GM18870 (cell line): Measurements from ENCODE around the gene TPRN.

Source experiments
- ATAC-seq: cut with Tn5 transposase; IDR thresholded peaks from one replicate; pipeline ENCODE4 v1.9.1; 2021; ENCODE audit warnings: moderate library complexity; ENCODE audit not compliant: unreplicated experiment

Gene TPRN

DNA sequence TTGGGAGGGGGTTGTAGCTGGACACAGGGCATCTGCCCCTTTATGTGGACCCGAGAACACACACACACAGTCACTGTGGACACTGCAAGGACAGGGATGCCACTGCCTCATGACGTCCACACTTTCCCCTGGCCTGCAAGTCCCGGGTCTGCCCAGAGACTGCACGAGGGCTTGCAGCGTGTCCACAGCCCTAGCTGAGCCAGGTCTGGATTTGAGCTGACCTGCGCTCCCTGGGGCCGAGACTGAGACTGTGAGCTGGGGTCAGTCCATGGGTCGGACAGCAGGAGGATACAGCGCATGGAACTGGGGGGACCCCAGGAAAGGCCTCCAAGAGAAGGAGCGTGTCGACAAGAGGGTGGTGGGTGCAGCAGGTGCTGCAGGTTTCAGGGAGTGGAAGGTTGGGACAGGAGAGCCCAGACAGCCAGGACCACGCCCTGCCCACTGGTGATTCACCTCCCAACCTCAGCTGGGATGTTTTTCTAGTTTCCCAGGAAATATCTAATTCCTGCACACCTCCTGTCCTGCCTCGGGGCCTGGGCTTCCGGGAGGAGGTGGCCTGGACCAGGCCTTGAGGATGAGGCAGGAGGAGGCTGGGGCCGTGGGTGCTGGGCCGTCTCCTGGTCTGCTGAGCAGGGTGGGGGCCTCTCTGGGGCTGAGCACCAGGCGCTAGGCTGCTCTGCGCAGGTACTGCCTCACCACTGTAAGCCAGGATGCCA is 26.0 kb upstream of the TPRN start:
- no peak for ATAC-seq

DNA sequence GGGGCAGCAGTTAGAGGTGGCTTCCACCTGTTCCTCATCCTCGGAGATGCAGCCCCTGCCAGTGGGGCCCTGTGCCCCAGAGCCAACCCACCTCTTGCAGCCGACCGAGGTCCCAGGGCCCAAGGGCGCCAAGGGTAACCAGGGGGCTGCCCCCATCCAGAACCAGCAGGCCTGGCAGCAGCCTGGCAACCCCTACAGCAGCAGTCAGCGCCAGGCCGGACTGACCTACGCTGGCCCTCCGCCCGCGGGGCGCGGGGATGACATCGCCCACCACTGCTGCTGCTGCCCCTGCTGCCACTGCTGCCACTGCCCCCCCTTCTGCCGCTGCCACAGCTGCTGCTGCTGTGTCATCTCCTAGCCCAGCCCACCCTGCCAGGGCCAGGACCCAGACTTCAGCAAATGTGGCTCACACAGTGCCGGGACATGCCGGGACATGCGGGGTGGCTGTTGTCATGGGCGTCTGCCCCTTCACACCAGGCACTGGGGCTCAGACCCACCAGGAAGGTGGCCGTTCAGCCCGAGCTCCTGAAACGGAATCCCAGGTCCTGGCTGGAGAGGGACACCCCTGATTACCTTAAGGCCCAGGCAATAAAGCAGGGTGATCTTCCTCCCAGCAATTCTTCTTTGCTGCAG is 25.3 kb upstream of the TPRN start:
- ATAC-seq, result no peak

DNA sequence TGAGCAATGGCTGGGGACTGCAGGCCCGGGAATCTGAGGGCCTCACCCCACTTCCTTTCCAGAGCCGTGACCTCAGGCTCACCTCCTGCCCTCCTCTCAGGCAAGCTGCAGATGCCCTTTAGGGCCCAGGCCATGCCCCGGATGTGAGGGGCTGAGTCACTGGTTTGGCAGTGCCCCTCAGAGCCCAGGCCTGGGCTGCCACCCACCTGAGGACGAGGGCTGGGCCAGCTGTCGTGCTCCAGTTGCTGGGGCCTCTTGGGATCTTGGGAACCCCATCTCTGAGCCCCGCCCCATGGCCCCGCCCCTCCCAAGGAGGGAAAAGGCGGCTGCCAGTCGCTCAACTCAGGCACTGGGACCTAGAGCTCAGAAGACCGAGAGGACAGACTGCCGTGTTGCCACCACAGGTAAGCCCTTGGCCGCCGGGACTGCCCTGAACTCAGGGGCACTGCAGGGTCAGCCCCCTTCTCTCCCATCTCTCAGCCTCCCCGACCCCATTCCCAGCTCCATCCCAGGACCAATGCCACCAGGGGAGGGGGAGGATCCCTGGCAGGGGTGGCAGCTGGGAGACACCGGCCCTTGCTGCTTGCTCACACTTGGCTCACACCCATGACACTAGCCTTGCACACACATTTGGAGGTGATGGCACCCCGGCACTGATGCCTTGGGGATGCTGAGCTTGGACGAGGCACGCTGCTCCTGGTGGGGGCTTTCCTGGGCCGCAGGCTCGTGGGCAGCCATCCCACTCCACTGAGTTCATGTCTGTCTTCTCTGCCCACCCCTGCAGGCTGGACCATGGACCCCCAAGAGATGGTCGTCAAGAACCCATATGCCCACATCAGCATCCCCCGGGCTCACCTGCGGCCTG is 24.5 kb upstream of the TPRN start, which contains the start of gene CYSRT1:
TSS of gene CYSRT1 (plus strand) at position 345 of the 865 bp plus-strand sequence. CDS start at position 793, 448 bp downstream.
- ATAC-seq, result no peak

DNA sequence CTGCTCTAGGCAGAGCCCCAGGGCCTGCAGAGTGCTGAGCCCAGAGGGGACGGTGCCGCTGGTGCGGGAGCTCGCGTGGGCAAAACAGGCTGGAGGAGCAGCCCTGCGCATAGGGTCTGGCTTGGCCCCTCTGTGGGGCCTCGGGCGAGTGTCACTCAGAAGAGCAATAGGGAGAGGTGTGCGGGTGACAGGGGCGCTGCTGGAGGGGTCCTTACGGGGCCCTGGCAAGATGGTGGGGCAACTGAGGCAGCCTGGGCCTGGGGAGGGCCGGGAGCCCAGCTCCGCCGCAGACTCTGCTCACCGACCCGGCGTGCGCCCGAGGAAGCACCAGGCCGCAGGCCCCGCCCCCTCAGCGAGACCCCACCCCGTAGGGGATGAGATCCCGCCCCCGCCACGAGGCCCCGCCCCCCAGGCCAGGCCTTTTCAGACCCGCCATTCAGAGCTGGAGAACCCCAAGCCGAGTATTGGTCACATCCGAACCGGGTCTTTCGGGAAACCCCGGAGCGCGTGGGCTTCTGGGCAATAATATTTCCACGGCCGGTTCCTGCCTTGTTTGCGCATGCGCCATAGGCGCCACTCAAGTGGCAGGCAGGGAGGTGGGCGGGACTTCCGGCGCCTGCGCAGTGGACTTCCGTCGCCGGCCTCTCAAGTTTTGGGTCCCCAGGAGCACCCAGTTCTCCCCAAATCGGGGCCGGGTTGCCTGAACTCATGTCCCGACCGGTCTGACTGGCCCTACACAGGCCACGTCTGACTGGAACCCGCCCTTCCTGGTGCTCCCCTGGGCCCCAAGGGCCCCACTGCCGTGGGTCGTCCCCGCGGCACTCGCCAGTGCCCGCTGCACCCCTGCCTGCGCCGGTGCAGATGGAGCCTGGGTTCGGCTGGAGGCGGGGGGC is 22.8 kb upstream of the TPRN start:
- peak; percentile 66 for ATAC-seq

DNA sequence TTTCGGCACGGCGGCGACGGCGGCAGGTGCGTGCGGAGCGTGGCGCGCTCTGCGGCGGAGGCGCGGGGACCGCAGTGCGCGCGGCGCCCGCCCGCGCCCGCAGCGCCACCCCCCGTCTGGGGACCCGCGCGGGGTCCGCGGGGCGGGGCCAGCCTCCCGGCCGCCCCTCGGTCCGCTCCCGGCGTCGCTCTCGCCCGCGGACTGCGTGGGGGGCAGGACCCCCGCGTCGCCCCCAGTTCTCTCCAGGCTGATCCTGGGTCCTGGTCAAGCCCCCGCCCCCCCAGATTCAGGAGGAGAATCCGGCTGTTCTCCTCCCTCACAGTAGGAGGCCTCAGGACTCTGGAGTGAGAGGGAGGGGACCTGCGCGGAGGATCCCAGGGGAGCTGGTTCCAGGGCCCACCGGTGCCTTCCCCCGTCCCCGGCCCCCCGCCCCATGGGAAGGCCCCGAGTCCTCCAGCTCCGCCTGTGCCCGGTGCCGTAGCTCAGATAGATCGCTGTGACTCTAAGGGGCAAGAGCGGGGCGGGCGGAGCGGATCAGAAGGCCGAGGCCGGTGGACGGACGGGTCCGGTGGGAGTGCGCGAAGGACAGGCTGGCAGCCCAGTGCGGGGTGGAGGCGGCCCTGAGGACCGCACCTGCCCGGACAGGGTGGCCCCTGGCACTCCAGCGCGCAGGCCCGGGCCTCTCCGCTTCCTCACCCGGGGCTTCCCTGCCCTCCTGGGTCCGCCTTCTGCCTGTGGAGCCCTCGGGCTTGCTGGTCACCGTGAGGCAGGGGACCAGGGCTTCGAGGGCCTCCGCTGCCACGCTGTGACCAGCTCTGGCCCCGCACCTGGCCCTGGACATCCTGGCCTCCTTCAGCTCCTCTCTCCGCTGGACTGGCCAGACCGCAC is 21.9 kb upstream of the TPRN start, which contains the start of gene RNF208:
TSS of gene RNF208 (minus strand) at position 51 of the 888 bp plus-strand sequence. CDS start 1,028 bp downstream, outside the sequence.
- peak; percentile 1 for ATAC-seq

DNA sequence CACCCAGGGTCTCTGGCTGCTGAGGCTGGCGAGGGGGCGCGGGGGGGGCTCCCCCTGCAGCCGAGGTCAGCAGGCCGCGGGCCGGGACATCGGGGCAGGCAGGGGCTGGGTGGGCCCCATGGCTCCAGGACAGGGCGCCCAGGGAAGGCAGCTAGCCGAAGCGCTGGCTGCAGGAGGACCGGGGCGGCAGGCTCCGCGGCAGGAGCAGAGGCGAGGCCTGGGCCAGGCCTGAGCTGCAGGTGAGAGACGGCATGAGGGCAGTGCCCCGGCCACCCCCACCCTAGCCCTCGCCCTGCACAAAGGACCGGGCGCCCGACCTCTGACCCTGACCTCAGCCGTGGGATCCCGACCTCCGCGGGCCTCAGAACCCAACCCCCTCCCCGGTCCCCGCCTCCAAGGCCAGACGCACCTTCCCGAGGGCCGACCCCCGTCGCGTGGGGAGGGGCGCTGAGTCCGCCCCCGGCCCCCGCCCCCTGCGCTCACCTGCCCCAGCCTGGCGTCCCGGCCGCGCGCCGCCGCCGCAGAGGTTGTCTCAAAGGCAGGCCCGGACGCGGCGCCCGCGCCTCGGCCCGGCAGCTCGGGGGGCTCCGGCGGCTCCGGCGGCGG is 21.1 kb upstream of the TPRN start:
- no peak for ATAC-seq

DNA sequence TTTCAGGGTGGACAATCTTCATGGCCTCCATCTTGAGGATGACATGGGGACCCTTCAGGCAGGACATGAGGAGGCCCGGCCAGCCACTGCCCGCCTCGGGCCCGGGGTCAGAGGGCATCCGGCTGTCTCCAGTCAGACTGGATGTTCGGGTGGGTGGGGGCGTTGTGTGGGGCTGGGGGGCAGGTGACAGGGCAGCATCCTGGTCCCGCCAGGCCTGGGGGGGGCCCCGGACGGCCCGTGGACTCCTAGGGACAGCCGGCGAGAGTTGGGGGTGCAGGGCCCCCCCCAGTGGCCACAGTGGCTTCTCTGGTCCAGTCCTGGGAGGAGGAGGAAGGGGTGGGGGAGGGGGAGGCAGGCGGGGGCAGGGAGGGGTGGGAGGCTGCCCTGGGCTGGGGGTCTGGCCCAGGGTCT is 20.6 kb upstream of the TPRN start:
- ATAC-seq, result no peak

DNA sequence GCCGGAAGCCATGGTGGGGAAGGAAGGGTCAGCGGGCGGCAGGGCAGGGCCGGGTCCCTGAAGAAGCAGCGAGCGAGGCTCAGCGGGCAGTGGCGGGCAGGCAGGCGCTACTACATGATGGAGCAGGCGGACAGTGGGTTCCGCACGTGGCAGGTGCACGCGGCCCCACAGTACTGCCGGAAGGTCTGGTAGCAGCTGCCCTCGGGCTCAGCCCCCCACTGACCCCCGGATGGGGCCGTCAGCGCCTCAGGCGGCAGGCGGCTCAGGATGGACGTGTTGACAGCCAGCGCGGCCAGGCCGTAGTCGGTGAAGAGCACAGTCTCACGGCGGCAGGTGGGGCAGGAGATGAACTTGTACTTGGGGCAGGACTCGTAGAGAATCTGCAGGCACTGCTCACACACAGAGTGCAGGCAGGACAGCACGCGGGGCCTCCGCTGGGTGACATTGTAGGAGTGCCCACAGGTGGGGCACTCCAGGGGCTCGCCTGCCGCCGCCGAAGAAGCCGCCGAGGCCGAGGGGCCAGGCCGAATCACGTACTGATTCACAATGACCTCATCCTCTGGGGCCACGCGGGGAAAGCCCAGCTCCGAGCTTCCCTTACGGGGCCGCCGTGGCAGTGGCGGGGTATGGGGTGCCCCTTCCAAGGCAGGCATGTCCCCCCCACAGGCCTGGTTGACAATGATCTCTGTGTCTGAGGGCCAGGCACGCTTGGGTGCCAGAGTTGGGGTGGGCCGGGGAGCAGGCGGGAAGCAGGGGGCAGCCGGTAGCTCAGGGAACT is 20.0 kb upstream of the TPRN start:
- ATAC-seq, result no peak

DNA sequence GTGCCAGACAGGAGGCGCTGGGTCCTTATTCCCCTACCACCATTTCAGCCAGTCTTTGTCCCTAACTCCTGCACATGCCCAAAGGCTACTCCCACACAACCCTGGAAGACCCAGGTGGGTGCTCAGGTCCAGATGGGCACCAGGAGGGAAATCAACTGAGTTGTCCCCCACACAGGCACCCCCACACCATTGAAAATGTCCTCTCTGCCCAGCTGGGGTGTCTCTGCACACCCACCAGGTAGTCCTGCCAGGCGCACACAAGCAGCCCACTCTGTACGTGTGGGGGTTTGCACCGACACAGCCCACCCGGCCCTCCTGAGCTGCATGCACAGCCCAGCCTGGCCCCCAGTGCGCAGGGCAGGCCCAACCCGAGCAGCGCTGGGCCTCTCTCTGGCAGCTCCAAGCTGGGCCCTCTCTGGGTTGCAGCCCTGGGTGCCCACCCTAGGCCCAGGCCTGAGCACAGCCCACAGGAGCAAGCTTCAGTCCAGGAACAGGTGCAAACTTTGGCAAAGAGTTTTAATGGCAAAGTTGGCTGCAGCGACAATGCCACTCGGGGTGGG is 19.3 kb upstream of the TPRN start:
- no peak for ATAC-seq

DNA sequence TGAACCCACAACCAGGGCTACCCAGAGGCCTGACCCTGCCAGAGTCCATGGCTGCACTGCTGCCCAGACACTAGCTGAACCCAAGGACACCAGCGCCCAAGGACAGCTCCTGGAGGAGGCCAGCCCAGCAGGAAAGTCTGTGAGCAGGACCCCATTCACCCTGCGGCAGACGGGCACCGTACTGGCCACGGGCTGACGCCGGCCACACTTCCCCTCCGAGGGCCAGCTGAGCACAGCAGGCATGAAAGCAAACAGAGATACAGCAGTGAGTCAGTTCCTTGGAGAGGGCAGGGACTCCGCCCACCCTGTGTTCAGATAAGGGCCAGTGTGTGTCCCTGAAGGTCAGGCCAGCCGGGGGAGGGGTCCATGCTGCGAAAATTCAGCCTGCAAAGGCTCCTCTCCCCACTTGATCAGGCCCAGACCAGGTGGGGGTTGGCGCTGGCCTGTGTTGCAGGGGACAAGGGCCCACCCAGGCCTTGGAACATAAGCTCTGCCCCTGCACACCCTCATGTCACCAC is 18.3 kb upstream of the TPRN start:
- no peak for ATAC-seq

DNA sequence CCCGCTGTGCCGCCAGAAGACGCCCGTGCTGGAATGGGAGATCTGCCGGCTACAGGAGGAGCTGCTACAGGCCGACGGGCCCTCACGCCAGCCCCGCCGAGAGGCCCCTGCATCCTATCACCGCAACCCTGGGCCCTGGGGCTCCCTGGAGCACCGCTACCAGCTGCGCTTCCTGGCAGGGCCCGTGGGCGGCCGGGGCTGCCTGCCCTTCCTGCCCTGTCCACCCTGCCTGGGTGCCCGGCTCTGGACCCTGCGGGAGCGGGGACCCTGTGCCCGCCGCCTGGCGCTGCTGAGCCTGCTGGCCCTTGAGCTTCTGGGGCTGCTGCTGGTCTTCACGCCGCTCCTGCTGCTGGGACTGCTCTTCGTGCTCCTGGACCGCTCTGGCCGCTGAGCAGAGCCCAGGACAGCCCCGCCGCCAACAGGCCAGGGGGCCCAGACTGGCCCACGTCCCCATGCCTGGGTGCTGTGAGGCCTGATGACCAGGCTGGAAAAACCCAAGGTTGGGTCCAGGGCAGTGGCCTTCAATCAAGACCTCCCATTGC is 17.7 kb upstream of the TPRN start:
- no peak for ATAC-seq

DNA sequence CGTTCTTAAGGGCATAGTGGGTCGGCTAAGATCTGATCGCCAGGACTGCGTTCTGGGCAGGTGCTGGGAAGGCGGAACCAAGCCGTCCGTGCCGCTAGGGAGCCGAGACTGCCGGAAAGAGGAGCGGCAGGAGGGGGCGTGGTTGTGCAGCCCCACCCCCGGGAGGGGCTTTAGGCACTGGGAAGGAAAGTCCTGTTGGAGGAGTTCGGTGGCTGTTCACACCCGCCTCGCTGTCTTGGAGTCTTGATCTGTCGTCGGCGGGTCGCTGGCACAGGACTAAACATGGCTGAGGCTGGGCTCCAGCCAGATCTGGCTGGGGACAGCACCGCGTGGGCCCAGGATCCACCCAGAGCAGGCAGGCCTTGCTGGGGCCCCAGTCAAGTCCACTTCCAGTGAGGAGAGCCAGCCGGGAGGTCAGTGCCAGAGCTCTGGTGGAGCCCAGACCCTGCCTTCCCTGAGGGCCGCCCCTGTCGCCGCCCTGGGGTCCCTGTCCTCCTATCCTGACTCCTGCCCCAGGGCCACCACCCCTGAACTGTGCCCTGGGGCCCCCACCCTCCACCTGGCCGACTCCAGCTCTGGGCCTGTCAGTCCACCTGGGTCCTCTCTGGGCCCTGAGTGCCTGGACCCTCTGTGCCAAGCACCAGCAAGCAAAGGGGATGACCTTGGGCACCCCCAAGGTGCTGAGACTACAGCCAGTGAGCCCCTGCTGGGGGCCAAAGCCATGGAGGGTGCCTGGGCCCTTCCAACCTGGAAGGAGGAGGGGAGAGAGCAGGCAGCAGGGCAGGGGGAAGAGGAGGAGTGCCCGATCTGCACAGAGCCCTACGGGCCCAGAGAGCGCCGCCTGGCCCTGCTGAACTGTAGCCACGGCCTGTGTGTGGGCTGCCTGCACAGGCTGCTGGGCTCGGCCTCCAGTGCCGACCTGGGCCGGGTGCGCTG is 17.0 kb upstream of the TPRN start:
- ATAC-seq, result no peak

DNA sequence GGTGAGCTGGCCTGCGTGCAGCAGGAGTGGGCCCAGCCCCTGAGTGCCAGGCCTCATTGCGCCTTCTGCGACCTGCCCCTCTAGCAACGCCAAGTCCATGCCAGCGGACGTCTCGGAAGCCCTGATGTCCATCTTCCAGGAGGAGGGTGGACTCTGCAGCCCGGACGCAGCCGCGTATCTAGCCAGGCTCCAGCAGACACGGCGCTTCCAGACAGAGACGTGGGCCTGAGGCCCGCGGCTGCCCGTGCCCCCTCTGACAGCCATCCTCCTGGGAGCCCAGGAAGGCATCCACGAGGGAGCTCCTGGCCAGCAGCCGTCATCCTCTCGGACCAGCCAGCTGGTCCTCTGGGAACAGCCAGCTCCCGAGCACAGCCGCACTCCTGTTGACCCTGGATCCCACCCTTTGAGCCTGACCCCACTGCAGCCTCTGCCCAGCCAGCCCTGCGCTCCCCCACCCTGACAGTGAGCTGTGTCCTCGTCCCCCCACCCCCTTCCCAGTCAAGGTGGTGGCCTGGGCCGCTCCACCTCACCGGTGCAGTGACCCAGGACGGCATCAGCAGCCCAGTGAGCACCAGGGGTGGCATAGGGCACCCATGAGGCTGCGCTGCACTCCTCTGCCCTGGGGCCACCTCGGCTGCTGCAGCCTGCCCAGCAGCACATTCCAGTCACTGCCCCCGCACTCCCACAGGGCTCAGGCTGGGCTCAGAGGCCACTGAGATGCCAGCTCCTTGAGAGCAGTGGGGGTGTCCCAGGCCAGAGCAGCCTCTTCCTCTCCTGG is 15.8 kb upstream of the TPRN start:
- no peak for ATAC-seq

DNA sequence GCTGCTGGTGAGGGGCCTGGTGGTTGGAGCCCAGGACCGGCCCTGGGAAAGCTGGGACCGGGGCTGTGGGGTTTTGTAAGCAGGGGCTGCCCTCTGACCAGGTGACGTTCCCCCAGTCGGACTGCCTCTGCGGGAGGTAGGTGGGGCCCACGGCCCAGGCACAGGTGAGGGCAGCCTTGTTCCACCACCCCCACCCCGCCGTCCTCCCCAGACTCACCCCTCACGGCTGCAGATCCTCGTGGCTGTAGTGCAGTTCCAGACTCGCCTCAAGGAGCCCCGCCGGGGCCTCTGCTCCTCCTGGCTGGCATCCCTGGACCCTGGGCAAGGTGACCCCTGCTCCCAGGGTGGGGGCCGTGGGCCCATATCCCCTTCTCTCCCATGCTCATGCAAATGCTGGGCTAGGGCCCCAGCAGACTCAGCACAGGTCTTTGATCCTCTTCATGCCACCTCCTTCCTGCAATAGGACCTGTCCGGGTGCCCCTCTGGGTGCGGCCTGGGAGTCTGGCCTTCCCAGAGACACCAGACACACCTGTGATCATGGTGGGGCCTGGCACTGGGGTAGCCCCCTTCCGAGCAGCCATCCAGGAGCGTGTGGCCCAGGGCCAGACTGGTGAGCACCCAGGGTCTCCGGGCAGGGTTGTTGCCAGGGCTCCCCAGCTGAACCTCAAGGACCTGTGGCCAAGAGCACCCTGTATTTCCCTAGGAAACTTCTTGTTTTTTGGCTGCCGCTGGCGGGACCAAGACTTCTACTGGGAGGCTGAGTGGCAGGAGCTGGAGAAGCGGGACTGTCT is 14.8 kb upstream of the TPRN start:
- ATAC-seq, result no peak

DNA sequence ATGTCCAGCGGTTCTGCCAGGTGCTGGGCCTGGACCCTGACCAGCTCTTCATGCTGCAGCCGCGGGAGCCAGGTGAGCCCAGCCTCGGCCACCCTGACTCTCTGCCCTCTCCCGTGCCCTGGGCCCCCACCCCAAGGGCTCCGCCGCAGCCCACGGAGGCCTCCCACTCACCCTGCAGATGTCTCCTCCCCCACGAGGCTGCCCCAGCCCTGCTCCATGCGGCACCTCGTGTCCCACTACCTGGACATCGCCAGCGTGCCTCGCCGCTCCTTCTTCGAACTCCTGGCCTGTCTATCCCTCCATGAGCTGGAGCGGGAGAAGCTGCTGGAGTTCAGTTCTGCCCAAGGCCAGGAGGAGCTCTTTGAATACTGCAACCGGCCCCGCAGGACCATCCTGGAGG is 14.1 kb upstream of the TPRN start:
- ATAC-seq, result no peak
